ENCODE data around the gene PALLD.

Gene PALLD

DNA sequence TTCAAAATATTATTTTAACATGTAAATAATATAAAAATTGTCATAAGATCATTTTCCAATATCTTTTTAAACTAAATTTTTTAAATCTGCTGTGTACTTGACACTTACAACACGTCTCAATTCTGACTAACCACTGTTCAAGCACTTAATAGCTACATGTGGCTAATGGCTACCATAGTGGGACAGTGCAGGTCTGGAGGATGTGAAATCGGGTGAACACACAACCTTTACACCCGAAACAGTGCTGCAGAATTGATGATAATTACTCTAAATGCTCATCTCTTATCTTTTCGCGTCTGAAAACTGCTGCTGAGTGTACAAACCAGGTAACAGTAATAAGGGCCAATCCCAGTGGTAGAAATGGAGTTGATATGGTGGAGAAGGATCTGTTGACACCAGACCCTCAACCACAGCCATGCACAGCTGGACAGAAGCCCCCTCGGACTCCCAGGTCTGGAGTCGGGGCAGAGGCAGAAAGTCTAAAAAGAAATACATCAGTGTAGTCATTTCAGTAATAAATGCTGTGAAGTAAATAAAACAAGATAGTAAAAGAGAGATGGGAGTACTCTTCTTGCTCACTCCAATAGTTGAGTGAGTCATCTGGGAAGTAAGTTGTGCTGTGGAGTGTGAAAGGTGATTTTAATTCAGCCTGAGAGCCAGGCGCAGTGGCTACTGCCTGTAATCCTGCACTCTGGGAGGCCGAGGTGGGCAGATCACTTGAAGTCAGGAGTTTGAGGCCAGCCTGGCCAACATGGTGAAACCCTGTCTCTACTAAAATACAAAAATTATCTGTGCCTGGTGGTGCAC lies 363.2 kb downstream of the PALLD start:
- DNase-seq = no peak

DNA sequence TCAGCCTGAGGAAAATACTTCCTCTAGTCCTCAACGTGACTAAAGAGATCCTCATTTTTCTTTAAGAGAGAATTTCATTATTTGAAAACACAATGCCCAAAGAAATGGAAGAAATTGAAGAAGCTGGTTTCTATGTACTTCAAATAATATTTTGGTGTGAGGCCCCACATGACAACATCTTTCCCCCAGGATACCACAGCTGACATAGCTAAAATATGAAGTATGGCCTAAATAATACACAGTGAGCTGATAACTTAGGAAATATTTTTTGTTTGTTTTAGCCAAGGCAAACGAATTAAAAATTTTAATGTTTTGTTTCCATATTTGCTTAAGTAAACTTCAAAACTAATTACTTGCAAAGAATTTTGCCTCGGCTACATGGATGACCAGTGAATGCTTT lies 364.0 kb downstream of the PALLD start:
- no peak for DNase-seq

DNA sequence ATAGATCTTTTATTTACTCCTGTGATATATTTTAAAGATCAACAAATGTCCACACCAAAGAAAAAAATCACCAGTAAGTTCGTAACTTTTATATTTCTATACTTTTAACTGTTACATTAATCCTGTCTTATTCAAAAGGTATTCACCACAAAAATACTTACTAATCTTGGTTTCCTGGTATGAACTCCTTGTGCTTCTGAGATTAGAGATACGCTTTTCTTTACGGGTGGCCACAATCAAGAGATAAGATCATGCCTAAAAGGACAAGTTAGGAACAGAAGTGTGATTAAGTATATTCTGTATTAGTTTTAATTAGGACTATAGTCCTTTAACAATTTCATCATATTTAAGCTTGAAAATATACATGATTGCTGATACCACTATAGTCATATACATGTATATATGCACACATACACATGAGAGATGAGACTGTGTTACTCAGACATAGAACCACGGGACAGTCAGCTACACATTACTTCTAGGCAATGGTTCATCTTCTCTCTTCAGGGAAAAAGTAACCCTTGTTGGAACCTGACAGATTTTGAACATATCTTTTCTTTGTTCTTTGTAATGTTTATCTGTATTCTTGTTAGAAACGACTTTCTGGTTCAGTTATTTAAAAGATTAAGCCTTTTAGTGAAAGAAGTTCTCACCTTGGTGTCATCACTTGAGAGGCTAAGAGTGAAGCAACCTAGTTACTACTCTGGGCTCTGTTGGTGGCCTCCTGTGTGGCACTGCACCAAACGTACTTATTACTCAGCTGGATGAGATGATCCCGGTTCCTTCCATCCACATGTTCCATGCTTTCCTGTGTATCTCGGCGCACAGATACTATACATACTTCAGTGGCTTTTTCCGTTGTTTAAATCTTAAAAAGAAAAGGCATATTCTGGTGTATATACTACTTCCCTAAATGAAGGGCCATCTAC lies 367.1 kb downstream of the PALLD start:
- DNase-seq = no peak

GRCh38 chr4:168864821-168865541 lies 368.1 kb downstream of the PALLD start:
- no peak for DNase-seq

DNA sequence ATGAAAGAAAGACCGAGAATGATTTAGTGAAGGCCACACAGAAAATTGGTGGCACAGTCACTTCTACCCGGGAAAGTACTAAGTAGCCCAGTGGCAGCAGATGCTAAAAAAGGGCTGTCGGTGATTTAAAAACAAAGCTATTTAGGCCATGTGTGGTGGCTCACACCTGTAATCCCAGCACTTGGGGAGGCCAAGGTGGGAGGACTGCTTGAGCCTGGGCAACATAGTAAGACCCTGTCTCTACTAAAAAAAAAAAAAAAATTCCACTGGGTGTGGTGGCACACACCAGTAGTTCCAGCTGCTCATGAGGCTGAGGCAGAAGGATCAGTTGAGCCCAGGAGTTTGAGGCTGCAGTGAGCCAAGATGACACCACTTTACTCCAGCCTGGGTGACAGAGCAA lies 369.0 kb downstream of the PALLD start:
- no peak for DNase-seq

DNA sequence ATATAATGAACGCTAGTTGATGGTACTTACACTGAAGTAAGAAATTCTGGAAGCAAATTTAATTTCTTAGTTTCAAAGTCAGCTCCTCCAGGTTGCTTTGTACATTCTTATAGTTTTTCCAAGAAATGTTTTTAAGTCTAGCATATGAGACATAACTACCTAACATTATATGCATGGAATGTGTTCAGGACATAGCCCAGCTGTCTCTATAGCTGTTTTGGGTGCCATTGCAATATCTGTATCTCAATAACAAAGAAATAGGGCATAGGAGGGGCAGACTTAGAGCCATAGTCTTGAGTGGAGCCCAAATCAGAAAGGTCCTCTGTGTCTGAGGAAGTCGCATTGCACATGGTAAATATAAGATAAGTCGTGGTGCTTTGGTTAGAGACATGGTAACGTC lies 369.8 kb downstream of the PALLD start:
- no peak for DNase-seq

DNA sequence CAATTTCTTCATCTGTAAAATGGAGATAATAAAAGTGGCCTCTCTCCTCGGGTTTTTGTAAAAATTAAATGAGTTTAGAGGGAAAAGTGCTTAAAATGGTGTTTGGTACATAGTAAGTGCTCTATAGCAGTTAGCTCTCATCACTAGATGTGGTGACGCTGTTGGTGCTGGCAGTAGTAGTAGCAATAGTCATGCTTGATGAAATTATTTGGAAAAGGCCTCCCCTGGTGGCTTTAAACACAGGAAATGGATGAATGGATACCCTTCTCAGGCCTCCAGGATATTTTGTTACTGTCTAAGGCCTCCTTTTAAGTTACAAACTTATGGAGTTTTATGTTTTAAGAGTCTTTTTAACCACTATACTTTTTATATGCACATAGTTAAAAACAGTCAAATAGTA lies 370.3 kb downstream of the PALLD start:
- DNase-seq = no peak

DNA sequence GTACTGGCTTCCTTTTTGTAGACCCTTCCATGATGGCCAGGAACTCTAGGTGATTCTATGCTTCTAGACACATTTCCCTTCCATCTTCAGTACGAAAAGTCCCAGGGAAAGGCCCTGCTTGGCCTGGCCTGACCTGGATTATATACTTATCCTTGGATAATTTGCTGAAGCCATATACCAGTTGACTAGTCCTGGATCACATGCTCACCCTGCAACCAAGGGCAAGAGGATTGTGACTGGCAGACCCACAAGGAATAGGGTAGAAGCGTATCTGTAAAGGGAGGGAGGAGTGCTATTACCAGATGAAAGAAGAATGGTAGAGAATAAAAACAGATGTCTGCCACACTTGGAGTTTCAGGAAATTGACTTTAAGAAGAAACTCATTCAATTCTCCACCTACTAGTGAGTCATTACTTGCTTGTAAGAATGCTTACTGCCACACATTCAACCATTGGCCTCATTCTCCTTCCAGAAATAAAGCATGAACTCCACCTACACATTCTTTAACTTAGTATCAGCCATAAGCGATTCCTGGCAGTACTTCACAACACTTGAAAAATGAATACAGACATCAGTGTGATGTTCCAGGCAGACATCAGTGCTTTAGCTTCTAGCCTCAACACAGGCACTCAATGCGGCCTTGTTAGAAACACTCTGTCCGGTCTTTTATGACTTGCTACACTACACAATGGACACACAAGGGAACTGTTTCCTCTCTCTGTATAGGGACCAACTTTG lies 371.4 kb downstream of the PALLD start:
- DNase-seq = no peak

DNA sequence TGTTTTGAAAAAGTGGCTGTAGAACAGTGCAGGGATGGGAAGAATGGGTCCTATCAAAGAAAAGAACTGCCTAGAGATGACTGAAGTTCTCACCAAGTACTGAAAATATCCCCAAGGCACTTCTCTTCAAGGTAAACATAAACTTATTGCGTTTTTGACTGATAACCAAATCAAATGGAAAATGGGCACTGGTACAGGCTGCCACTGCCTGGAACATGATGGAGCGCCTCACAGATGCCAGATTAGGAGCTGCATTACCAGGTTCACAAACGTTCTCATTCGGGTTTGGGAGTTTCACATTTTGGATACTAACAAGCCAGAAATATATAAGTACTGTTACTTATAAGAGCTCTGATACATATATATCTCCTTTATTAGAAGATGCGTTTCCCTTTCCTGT lies 371.9 kb downstream of the PALLD start:
- DNase-seq = no peak

DNA sequence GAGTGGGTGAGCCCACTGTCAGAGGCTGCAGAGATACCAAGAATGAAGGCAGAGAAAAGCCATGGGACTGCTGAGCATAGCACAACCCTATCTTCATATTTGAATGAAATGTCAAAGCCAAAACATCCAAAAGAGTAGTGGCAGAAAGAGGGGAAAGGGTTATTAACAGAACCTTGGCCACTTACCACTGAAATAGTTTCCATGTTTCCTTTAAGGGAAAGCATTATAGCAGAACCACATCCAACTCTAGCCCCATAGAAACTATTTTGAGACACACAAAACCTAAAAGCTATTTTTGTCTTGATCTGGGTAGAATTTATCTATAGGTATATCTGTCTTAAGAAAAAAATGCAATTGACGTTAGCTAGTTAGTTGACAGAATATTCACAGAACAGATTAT lies 373.2 kb downstream of the PALLD start:
- no peak for DNase-seq

DNA sequence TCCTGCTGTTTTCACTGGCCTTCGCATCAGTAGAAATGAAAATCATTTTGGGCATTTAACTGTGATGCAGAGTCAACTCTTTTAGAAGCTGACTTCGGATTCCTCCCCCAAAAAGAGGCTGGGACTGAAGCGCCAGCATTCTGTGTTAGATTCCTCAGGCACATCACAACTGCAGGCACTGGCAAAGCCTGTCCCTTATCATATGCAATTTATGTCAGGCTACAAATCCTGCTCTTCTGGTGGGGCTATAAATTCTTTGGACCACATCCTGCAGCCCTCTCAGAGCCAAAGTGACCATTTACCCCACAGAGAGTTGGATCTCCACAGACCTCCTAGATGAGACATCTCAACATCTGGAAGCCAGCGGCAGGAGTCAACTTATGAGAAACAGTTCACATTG lies 374.8 kb downstream of the PALLD start:
- no peak for DNase-seq

DNA sequence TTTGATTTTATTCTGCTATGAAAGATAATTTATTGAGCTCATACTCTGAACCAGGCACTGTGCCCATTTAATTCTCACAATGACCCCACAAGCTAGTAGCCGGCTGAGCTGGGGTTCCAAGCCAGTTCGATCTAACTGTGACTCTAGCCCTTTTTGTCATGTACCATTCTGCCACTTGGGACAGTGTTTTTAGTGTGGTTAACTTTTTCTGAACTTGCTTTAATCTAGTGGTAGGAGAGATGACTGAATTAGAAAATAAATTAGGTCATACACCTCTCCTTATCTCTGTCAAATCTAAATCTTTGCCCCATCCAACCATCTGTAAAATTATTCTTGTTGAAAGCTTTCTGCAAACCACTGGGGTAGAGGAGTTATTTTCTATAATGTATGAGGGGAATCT lies 377.2 kb downstream of the PALLD start:
- no peak for DNase-seq

GRCh38 chr4:168876106-168876505 lies 379.3 kb downstream of the PALLD start:
- DNase-seq = no peak

DNA sequence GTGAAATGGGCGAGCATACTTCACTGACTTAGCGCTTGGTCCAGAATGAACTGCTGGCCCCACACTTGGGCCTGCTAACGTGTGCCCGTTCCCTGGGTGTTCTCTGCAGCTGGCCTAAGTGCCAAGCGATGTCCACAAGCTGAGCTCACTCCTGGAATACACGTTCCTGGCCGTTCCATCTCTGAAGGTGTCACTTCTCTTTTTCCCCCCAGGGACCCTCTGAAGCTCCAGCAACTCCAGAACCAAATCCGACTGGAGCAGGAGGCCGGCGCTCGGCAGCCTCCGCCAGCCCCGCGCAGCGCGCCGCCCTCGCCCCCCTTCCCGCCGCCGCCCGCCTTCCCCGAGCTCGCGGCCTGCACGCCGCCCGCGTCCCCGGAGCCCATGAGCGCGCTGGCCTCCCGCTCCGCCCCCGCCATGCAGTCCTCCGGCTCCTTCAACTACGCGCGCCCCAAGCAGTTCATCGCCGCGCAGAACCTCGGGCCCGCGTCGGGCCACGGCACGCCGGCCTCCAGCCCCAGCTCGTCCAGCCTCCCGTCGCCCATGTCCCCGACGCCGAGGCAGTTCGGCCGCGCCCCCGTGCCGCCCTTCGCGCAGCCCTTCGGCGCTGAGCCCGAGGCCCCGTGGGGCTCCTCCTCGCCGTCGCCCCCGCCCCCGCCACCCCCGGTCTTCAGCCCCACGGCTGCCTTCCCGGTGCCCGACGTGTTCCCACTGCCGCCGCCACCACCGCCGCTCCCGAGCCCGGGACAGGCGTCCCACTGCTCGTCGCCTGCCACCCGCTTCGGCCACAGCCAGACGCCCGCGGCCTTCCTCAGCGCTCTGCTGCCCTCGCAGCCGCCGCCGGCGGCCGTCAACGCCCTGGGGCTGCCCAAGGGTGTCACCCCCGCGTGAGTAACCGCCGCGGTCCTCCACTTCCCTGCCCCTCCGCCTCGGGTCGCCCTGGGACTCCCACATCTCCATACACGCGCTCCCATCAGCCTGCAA lies 380.9 kb downstream of the PALLD start:
- DNase-seq = peak; percentile 14

GRCh38 chr4:168878623-168879022 lies 381.8 kb downstream of the PALLD start:
- DNase-seq = no peak

DNA sequence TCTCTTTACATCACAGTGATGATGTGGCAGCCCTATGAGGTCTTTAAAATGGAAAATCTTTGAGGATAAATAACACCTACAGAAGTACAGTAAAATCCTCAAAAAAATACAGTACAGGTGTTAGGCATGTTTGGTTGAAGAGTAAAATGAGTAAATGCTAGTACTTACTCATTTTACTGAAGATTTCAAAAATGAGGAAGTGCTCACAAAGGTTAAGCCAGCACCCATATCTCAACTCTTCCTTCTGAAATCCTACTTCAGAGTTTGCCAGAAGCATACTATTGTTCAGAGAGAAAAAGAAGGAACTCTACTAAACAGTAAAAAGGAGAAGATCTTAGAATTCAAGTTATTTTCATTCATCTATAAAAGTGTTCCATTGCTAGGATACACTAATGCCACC lies 382.3 kb downstream of the PALLD start:
- no peak for DNase-seq

- no peak for DNase-seq
Measured at GRCh38 chr4:168880072-168880675, 383.3 kb downstream of the PALLD start.

- peak; percentile 31 for DNase-seq
Measured at GRCh38 chr4:168880811-168881595, 384.2 kb downstream of the PALLD start.

DNA sequence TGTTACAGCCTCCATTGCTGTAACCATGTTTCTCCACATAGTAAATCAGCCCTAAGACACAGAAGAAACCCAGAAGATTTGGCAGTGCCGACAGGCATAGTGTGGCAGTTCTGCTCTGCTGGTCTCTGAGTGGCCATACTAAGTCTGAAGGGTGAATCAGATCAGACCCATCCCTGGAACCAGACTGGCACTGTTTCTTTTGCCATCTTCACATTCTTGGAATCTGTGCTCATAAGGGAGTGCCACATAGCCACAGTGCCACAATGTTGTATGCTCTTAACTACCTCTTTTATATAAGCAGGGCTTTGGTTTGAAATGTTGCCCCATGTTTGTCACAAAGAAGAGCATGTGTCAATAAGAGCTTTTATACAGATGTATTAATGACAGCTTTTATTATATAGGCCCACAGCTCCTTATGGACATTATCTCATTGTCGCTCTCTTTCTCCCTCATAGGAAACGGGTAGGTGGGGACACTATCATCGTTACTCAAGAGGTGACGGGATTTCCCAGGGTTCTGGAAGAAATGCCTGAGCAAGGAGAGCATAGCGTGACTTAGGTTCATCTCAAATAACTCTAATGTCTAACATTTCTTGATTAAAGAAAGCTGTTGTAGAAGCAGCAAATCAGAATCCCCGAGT lies 385.0 kb downstream of the PALLD start:
- no peak for DNase-seq
